SU-DHL-6 (cell line): ENCODE measurements around the gene MRPL38.

Experiments
- EZH2phosphoT487 ChIP-seq: fragments of 200-600 bp; sonication (generic), shearing (Covaris generic); conservative IDR thresholded peaks from 2 replicates; pipeline ENCODE4 v1.6.1; 2018; ENCODE audit warnings: mild to moderate bottlenecking, antibody characterized with exemption, low read length, moderate library complexity, mixed read lengths
- TF ChIP-seq, protein P1 (sequence below): fragments of 200-600 bp; sonication (generic); IDR thresholded peaks from one replicate; pipeline ENCODE4 v1.5.1; 2017; ENCODE audit warnings: antibody characterized with exemption, mild to moderate bottlenecking, low read length, moderate library complexity; ENCODE audit not compliant: insufficient read depth, poor library complexity, severe bottlenecking

DNA sequence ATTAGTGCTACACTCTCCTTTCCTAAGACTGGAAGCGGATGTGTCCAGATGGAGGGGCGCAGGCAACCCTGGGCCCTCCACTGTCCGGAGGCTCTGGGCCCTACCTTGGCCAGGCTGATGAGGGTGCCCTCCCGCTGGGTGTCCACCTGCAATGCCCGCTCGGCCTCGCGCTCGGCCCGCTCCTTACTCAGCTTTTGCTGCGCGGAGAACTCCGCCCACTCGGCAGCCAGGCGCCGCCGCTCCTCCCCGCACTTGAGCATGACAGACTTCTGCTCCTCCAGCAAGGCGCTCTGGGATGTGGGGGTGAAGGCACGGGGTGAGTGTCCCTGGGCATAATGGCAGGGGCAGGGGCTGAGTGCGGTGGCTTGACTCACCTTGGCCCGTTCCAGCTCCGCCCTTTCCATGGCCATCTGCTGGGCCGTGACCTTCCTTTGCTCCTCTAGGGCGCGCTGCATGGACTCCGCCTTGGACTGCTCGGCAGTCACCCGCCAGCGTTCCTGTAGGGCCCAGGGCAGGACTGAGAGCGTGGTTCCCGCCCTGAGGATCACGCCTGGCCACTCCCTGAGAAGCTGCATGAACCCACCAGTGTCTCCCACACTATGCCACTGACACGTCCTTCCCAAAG is 10.1 kb upstream of the MRPL38 start:
- TF ChIP-seq, protein P1, sequence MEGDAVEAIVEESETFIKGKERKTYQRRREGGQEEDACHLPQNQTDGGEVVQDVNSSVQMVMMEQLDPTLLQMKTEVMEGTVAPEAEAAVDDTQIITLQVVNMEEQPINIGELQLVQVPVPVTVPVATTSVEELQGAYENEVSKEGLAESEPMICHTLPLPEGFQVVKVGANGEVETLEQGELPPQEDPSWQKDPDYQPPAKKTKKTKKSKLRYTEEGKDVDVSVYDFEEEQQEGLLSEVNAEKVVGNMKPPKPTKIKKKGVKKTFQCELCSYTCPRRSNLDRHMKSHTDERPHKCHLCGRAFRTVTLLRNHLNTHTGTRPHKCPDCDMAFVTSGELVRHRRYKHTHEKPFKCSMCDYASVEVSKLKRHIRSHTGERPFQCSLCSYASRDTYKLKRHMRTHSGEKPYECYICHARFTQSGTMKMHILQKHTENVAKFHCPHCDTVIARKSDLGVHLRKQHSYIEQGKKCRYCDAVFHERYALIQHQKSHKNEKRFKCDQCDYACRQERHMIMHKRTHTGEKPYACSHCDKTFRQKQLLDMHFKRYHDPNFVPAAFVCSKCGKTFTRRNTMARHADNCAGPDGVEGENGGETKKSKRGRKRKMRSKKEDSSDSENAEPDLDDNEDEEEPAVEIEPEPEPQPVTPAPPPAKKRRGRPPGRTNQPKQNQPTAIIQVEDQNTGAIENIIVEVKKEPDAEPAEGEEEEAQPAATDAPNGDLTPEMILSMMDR: no peak
- no peak for TF ChIP-seq EZH2phosphoT487
